GM23248 (cell line): ENCODE data around the gene CFAP74. TPM values are rescaled to one million over a fixed set of nuclear protein-coding genes. Genes with fewer than 3 reads are reported as not detected.

Experiments used
- DNase-seq: peaks from one replicate; pipeline ENCODE4 v3.0.0-alpha.2; 2015
- H2AFZ ChIP-seq: fragments of 200-600 bp; sonication (generic); 2 replicates; pipeline ENCODE4 v1.6.1; 2016; ENCODE audit warnings: antibody characterized with exemption
- H3F3A ChIP-seq: fragments of 200-600 bp; sonication (generic); 2 replicates; pipeline ENCODE4 v1.6.1; 2016; ENCODE audit warnings: mild to moderate bottlenecking, antibody characterized with exemption, mixed run types; ENCODE audit not compliant: insufficient read depth
- H3K27ac ChIP-seq: fragments of 200-600 bp; sonication (generic); 2 replicates; pipeline ENCODE4 v1.5.1; 2016; ENCODE audit warnings: mild to moderate bottlenecking
- H3K27me3 ChIP-seq: fragments of 200-600 bp; sonication (generic); replicated peaks from 2 replicates; pipeline ENCODE4 v1.6.1; 2016; ENCODE audit warnings: mild to moderate bottlenecking; ENCODE audit not compliant: insufficient read depth
- H3K36me3 ChIP-seq: fragments of 200-600 bp; sonication (generic); 2 replicates; pipeline ENCODE4 v1.6.1; 2016; ENCODE audit warnings: low read depth, mild to moderate bottlenecking
- H3K4me1 ChIP-seq: fragments of 200-600 bp; sonication (generic); 2 replicates; pipeline ENCODE4 v1.6.1; 2016; ENCODE audit warnings: mild to moderate bottlenecking; ENCODE audit not compliant: insufficient read depth
- H3K4me2 ChIP-seq: fragments of 200-600 bp; sonication (generic); one replicate; pipeline ENCODE4 v1.6.1; 2016; ENCODE audit warnings: mild to moderate bottlenecking; ENCODE audit not compliant: unreplicated experiment
- H3K4me3 ChIP-seq: fragments of 200-600 bp; sonication (generic); 2 replicates; pipeline ENCODE4 v1.5.1; 2016; ENCODE audit warnings: mild to moderate bottlenecking
- H3K79me2 ChIP-seq: fragments of 200-600 bp; sonication (generic); 2 replicates; pipeline ENCODE4 v1.6.1; 2016; ENCODE audit warnings: mild to moderate bottlenecking; ENCODE audit not compliant: insufficient read depth
- H3K9ac ChIP-seq: fragments of 200-600 bp; sonication (generic); 2 replicates; pipeline ENCODE4 v1.6.1; 2016; ENCODE audit warnings: mild to moderate bottlenecking
- H3K9me2 ChIP-seq: fragments of 200-600 bp; sonication (generic); 2 replicates; pipeline ENCODE4 v1.6.1; 2016; ENCODE audit warnings: mixed run types, mild to moderate bottlenecking, moderate library complexity; ENCODE audit not compliant: insufficient read depth
- H3K9me3 ChIP-seq: fragments of 200-600 bp; sonication (generic); one replicate; pipeline ENCODE4 v1.6.1; 2017; ENCODE audit warnings: low read depth
- H4K20me1 ChIP-seq: fragments of 200-600 bp; sonication (generic); 2 replicates; pipeline ENCODE4 v1.6.0; 2016; ENCODE audit not compliant: insufficient read depth
- EZH2 ChIP-seq: fragments of 200-600 bp; sonication (generic); IDR thresholded peaks from 2 replicates; pipeline ENCODE4 v1.6.1; 2018; ENCODE audit warnings: antibody characterized with exemption, mild to moderate bottlenecking; ENCODE audit not compliant: insufficient read depth, poor library complexity, severe bottlenecking
- EZH2phosphoT487 ChIP-seq: fragments of 200-600 bp; sonication (generic); IDR thresholded peaks from 2 replicates; pipeline ENCODE4 v1.6.1; 2018; ENCODE audit warnings: antibody characterized with exemption, moderate library complexity, mild to moderate bottlenecking, low read depth; ENCODE audit not compliant: insufficient read depth
- WGBS, 2 experiments: methylation state at CpG; one replicate each; pipeline ENCODE4 v1.1.6; 2015 to 2017; ENCODE audit warnings: low lambda C conversion rate in 2 of 2, low coverage in 1 of 2; ENCODE audit errors: missing lambda C conversion rate in 2 of 2; 5-methylcytosine and 5-hydroxymethylcytosine counted together
- in situ Hi-C: fragments of 300-500 bp; cut with MboI; formaldehyde crosslinking; loops from 2 replicates; pipeline ENCODE4 v1.15.0; 2020
- polyA plus RNA-seq: library from polyadenylated mRNA; unstranded; fragments of >200 nt; fragmentation: Nextera tagmentation; extraction: Ambion mirVana; gene quantifications from 2 replicates; pipeline ENCODE4 v1.2.1, GENCODE V29; 2016
- total RNA-seq: library from RNA; depleted of rRNA; stranded (reverse); fragments of >200 nt; shearing (Covaris generic); gene quantifications from 2 replicates; pipeline ENCODE4 v1.2.3, GENCODE V29; 2014

CFAP74 gene
- total and polyA plus RNA-seq, 2 experiments from 2014 or later = not detected

DNA sequence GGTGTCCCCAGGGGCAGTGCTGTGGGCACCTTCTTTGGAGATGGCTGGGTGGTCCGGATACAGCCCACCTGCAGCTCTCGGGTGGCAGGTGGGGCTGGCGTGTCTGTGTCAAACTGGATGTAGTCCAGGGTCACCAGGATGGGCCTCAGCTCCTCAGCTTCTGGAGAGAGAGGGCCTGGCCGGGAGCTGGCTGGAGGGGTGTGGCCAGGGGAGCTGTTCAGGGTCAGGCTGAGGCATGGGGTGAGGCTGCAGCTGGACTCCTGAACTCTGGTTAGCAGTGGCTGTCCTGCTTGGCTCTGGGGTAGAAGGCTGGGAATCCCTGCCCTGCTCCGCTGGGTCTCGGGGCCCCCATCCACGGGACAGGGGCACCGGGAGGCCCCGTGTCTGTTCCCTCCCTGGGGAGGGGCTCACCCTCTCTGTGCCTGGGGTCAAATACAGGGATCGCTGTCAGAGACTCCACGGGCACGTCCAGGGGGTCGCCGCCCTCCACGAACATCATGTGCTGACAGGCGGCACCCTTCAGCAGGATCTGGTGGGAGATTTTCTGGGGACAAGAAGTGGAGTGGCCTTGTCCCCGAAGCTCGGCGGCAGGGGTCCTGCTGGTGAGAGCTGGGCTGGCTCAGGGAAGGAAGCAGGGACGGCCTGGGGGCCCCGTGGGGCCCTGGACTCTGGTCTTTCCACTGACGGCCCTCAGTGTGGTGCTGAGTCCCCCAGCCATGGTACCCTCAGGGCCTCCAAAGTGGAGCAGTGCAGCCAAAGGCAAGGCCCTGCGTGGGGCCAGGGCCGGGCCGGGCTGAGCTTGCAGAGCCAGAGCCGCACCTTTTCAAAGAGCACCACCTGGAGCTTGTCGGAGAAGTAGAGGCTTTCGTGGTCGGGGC is 80.4 kb downstream of the CFAP74 start:
- Histone ChIP-seq H4K20me1 (no peaks in the 10 kb centered on the region), H2AFZ (no peak overlapping the region), H3K79me2 (no peaks in the 10 kb centered on the region), H3K4me2 (no peak overlapping the region), H3F3A (no peaks in the 10 kb centered on the region), H3K9ac (no peak overlapping the region), H3K9me3 (no peaks in the 10 kb centered on the region), H3K27me3 (no peaks in the 10 kb centered on the region), H3K4me1 (no peaks in the 10 kb centered on the region), H3K4me3 (no peak overlapping the region), H3K27ac (no peak overlapping the region), H3K36me3 (no peaks in the 10 kb centered on the region), H3K9me2 (no peaks in the 10 kb centered on the region)
- no peak for TF ChIP-seq EZH2
- no peak for TF ChIP-seq EZH2phosphoT487
- no peak for DNase-seq
- in situ Hi-C loops = no loop called here
- WGBS, 2 experiments = 68 to 73% methylated on average over 18 to 29 of the region's 29 CpGs

DNA sequence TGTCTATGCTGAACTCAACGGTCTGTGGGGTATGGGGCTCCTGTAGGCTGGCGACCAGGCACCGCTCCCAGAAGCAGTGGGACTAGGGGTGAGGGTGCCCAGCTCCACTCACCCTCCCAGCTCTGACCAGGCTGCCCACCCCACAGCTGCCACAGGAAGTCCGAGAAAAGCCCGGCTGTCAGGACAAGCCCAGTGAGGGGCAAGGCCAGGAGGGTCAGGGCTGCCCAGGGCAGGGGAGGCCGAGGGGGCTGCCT is 81.0 kb downstream of the CFAP74 start:
- Histone ChIP-seq H3K9me3 (no peaks in the 10 kb centered on the region), H3K27me3 (no peaks in the 10 kb centered on the region), H3K9ac (no peak overlapping the region), H3K4me3 (no peak overlapping the region), H3K9me2 (no peaks in the 10 kb centered on the region), H2AFZ (no peak overlapping the region), H3K36me3 (no peaks in the 10 kb centered on the region), H3K27ac (no peak overlapping the region), H4K20me1 (no peaks in the 10 kb centered on the region), H3K4me1 (no peaks in the 10 kb centered on the region), H3F3A (no peaks in the 10 kb centered on the region), H3K79me2 (no peaks in the 10 kb centered on the region), H3K4me2 (no peak overlapping the region)
- DNase-seq = no peak
- TF ChIP-seq EZH2phosphoT487 (no peak), EZH2 (no peak)
- 79 to 86% methylated on average over 6 of the region's 6 CpGs for WGBS, 2 experiments
- in situ Hi-C loops = no loop called here

DNA sequence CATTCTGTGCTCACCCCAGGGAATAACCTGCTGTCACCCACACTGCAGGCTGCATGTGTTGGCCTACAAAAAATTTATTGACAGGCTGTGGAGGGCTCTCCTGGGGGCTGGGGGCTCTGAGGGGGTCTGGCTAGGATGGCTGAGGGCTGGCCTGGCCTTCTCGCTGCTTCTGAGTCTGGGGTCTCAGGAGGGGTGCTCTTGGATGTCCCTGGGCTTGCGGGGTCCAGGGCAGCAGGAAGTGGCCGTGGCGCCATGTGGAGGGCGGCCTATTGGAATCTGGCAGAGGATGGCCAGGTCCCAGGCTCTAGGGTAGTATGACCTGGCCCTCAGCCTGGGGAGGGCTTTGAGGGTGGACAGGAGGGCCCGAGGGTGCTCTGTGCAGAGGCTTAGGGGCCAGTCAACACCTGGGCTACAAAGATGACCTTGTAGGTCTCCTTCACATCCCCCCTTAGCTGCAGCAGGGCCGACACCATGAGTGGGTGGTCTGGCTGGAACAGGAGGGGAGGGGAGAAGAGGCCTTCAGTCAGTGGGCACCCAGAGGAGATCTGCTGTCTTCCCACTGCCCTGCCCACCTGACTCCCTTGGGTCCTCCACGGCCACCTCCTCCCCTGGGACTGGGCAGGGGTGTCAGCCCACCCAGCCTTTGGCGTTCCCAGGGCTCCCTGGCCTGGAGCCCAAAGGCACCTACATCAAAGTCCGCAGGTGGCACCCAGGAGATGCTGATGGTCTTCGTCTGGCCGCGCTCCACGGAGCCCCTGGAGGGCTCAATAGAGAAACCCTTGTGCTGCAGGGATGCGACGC is 81.5 kb downstream of the CFAP74 start:
- H3K36me3 ChIP-seq = no peaks in the 10 kb centered on the region
- TF ChIP-seq EZH2 (no peak), EZH2phosphoT487 (no peak)
- no peaks in the 10 kb centered on the region for H3K9me2 ChIP-seq
- WGBS, 2 experiments = 83 to 88% methylated on average over 12 to 16 of the region's 16 CpGs
- H3K4me1 ChIP-seq = no peaks in the 10 kb centered on the region
- H3K9me3 ChIP-seq = no peaks in the 10 kb centered on the region
- H3F3A ChIP-seq = no peaks in the 10 kb centered on the region
- H4K20me1 ChIP-seq = no peaks in the 10 kb centered on the region
- in situ Hi-C loops = no loop called here
- H3K79me2 ChIP-seq = no peaks in the 10 kb centered on the region
- no peak overlapping the region for H3K4me2 ChIP-seq
- H3K9ac ChIP-seq = no peak overlapping the region
- H3K27me3 ChIP-seq = no peaks in the 10 kb centered on the region
- H3K4me3 ChIP-seq = no peak overlapping the region
- H3K27ac ChIP-seq = no peak overlapping the region
- H2AFZ ChIP-seq = no peak overlapping the region
- DNase-seq = no peak

DNA sequence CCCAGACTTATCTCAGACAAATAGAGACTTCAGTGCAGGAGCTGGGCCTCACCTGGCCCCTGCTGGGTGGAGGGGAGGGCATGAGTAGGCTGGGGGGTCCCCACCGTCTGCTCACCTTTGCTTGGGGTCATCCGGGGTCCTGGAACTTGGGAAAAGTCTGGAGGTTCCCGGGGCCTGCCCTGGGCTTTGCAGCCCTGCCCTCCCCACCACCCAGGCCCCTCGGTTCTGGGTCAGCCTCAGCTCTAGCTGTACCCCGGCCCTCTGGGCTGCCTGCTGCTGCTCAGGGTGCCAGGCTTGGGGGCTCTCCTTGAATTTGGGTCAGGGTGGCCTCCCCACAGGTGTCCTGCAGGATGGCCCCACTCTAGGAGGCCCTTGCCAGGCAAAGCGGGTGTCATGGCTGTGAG is 82.1 kb downstream of the CFAP74 start:
- no peaks in the 10 kb centered on the region for H3K27me3 ChIP-seq
- no peak for DNase-seq

More for the DNA sequence above, 82.1 kb downstream of the CFAP74 start:
- Histone ChIP-seq H3K9me2 (no peaks in the 10 kb centered on the region), H4K20me1 (no peaks in the 10 kb centered on the region), H3K79me2 (no peaks in the 10 kb centered on the region), H3F3A (no peaks in the 10 kb centered on the region), H3K4me2 (no peak overlapping the region), H3K9ac (no peak overlapping the region), H3K9me3 (no peaks in the 10 kb centered on the region), H3K36me3 (no peaks in the 10 kb centered on the region), H3K27ac (no peak overlapping the region), H3K4me1 (no peaks in the 10 kb centered on the region), H3K4me3 (no peak overlapping the region), H2AFZ (no peak overlapping the region)
- in situ Hi-C loops = no loop called here
- TF ChIP-seq EZH2 (no peak), EZH2phosphoT487 (no peak)
- WGBS, 2 experiments = 87 to 93% methylated on average over 6 of the region's 6 CpGs
